Renal pelvis (tissue), 4 donors: ENCODE measurements around the gene CTLA4. TPM values are rescaled to one million over a fixed set of nuclear protein-coding genes. Genes with fewer than 3 reads are reported as not detected.
"Not testable (repeated sequence)": the region's sequence is repeated elsewhere in the genome, so short reads cannot be mapped to it uniquely, and the experiment has no call there.

Source experiments
- DNase-seq: peaks from one replicate; pipeline ENCODE4 v3.0.0-alpha.2; 2013
- polyA plus RNA-seq, 3 donors: library from polyadenylated mRNA; unstranded; fragments of 120-200 nt; gene quantifications; one replicate each; pipeline ENCODE4 v1.2.1, GENCODE V29; 2013; ENCODE audit not compliant: insufficient read length in 3 of 3

CTLA4 gene
- polyA plus RNA-seq, 3 donors, result not detected

- no peak for DNase-seq
These were observed 12.3 kb upstream of the CTLA4 start for GRCh38 chr2:203855274-203855673.

GRCh38 chr2:203857656-203858055 lies 9.9 kb upstream of the CTLA4 start:
- no peak for DNase-seq

- no peak for DNase-seq
These were observed 9.4 kb upstream of the CTLA4 start for GRCh38 chr2:203858176-203858575.

GRCh38 chr2:203859030-203859789 lies 8.4 kb upstream of the CTLA4 start:
- no peak for DNase-seq

GRCh38 chr2:203861197-203861596 lies 6.4 kb upstream of the CTLA4 start:
- no peak for DNase-seq

- DNase-seq, result no peak
These were observed 6.0 kb upstream of the CTLA4 start for GRCh38 chr2:203861607-203862006.

GRCh38 chr2:203869223-203870042 lies 1.9 kb downstream of the CTLA4 start:
- DNase-seq, result no peak

- DNase-seq, result no peak
These were observed 2.9 kb downstream of the CTLA4 start for GRCh38 chr2:203870481-203870880.

- no peak for DNase-seq
These were observed 3.4 kb downstream of the CTLA4 start for GRCh38 chr2:203870941-203871340.

GRCh38 chr2:203871371-203871983 lies 3.9 kb downstream of the CTLA4 start:
- no peak for DNase-seq

GRCh38 chr2:203873461-203873860 lies 5.9 kb downstream of the CTLA4 start:
- DNase-seq, result no peak

GRCh38 chr2:203873921-203874631 lies 6.5 kb downstream of the CTLA4 start:
- DNase-seq, result no peak

- DNase-seq, result no peak
These were observed 7.9 kb downstream of the CTLA4 start for GRCh38 chr2:203875471-203875870.

- DNase-seq, result no peak
These were observed 8.8 kb downstream of the CTLA4 start for GRCh38 chr2:203876328-203876727.

- DNase-seq, result no peak
These were observed 10.5 kb downstream of the CTLA4 start for GRCh38 chr2:203878063-203878462.

GRCh38 chr2:203880557-203881125 lies 13.1 kb downstream of the CTLA4 start:
- DNase-seq, result no peak

GRCh38 chr2:203881185-203881584 lies 13.6 kb downstream of the CTLA4 start:
- DNase-seq, result not testable (repeated sequence)

- no peak for DNase-seq
These were observed 15.0 kb downstream of the CTLA4 start for GRCh38 chr2:203882551-203882950.

- DNase-seq, result no peak
These were observed 19.1 kb downstream of the CTLA4 start for GRCh38 chr2:203886661-203887151.

GRCh38 chr2:203887677-203888076 lies 20.1 kb downstream of the CTLA4 start:
- DNase-seq, result no peak

GRCh38 chr2:203889542-203889941 lies 22.0 kb downstream of the CTLA4 start:
- no peak for DNase-seq

- no peak for DNase-seq
These were observed 22.4 kb downstream of the CTLA4 start for GRCh38 chr2:203889944-203890343.
